ENCODE results near the gene FBXO30.

DNA sequence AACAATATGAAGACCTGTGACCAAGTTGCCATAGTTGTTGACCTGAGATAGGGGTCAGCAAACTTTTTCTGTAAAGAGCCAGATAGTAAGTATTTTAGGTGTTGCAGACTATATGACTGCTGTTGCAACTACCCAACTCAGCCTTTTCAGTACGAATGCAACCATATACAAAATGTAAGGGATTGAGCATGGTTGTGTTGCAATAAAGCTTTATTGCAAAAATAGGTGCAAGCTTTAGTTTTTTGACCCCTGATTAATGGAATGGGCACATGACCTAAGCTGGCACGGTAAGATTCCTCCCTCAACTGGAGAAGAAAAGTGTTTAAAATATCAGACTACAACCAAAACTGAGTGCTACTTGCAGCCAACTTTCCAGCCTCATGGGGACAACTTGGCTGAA, 62.0 kb downstream of the FBXO30 start:
- TF ChIP-seq CTCF (conservative IDR thresholded peaks at IDR 0.05; ENCODE audit: low read depth, low read length) (no peak), EZH2 (IDR thresholded peaks at IDR 0.05; ENCODE audit: borderline replicate concordance, low read depth, low read length, poor library complexity, severe bottlenecking) (no peak)

Data from A673 (cell line).